ENCODE results near the gene DYNC2LI1.

- TF ChIP-seq CTCF (IDR thresholded peaks at IDR 0.05; ENCODE audit: low read length) (no peak), EZH2 (optimal IDR thresholded peaks at IDR 0.05; ENCODE audit: low read depth, low read length) (no peak), EZH2phosphoT487 (IDR thresholded peaks at IDR 0.05; ENCODE audit: low read length) (no peak)
These were observed 3.6 kb downstream of the DYNC2LI1 start for GRCh38 chr2:43777306-43777926.

All from MM.1S (cell line).